ENCODE results near the gene RGMA. TPM values are rescaled to one million over a fixed set of nuclear protein-coding genes. Genes with fewer than 3 reads are reported as not detected.

RGMA gene
- total RNA-seq, 1 donor from 2014 or later: 21.6 TPM

DNA sequence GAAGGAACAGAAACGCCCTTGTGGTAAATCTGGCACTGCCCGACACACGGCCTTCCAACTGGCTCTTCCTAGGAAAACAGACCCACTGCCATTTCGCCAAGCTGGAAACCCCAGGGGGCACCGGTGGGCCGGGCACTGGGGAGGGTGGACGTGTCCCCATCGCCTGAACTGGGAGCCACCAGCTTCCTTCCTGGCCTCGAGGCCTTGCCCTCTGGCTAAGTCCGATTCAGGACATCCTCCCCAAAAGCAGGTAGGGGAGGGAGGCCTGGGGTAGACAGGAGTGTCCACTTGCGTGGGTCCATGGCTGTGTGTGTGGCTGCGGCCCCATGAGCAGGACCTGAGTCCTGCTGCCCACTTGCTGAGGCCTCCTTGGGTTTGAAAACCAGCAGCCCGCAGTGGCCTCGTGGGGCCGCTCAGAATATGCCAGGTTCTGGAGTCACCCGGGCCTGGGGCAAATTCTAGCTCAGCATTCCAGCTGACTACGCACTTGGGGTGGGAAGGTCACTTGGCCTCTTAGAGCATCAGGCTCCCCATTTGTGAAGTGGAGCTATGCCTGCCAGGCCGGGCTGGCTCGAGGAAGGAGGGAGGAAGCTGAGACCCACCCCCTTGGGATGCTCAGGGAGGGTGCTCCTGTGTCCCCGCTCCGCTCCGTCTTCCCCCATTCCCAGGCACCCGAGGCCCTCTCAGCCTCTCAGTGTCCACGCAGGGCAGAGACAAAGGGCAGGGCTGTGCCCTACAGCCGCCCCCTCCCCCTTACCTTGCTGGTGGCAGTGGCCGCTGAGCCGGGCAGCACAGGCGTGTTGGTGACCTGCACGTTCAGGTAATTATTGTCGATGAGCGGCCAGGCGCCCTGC is 37.5 kb downstream of the RGMA start:
- no peaks in the 10 kb centered on the region for H3K9me3 ChIP-seq
- H3K27me3 ChIP-seq: no peaks in the 10 kb centered on the region
- no peak overlapping the region for H3K27ac ChIP-seq
- TF ChIP-seq POLR2AphosphoS5 (IDR thresholded peaks at IDR 0.05; ENCODE audit: insufficient read depth in 1 of 2, low read depth in 1 of 2) (no peak), POLR2A (IDR thresholded peaks at IDR 0.05) (no peak)
- TF ChIP-seq, protein P1, sequence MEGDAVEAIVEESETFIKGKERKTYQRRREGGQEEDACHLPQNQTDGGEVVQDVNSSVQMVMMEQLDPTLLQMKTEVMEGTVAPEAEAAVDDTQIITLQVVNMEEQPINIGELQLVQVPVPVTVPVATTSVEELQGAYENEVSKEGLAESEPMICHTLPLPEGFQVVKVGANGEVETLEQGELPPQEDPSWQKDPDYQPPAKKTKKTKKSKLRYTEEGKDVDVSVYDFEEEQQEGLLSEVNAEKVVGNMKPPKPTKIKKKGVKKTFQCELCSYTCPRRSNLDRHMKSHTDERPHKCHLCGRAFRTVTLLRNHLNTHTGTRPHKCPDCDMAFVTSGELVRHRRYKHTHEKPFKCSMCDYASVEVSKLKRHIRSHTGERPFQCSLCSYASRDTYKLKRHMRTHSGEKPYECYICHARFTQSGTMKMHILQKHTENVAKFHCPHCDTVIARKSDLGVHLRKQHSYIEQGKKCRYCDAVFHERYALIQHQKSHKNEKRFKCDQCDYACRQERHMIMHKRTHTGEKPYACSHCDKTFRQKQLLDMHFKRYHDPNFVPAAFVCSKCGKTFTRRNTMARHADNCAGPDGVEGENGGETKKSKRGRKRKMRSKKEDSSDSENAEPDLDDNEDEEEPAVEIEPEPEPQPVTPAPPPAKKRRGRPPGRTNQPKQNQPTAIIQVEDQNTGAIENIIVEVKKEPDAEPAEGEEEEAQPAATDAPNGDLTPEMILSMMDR (IDR thresholded peaks at IDR 0.05): no peak
- no peak overlapping the region for H3K4me3 ChIP-seq
- intact Hi-C loops (cut with DNase I): no loop called here
- peaks cover 42% of the 10 kb centered on the region for H3K4me1 ChIP-seq
- no peak for DNase-seq (ENCODE audit: extremely low spot score in 2 of 2)
- H3K36me3 ChIP-seq: peaks cover 0 to 31% of the 10 kb centered on the region in 2 donors

DNA sequence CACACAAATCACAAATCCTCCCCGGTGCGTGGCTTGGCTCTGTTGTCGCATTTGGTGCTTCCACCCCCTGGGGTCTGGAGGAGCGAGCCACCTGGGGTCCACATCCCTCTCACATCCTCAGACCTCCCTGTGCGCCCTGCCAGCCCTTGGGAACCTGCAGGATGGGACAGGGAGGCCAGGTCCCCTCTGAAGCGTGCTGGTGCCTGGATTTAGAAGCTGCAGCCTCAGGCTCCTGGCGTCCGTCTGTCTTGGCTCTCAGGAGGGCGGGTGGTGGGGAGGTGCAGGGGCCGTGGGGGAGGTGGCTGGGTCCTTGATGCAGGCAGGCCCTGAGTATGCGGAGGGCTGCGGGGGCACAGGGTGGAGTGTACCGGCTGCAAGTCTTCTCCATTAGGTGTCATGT is 38.4 kb downstream of the RGMA start:
- Histone ChIP-seq H3K4me1 (peaks cover 36% of the 10 kb centered on the region), H3K9me3 (no peaks in the 10 kb centered on the region), H3K36me3 (peaks cover 0 to 38% of the 10 kb centered on the region in 2 donors), H3K4me3 (no peak overlapping the region), H3K27ac (no peak overlapping the region), H3K27me3 (no peaks in the 10 kb centered on the region)
- no peak for DNase-seq (ENCODE audit: extremely low spot score in 2 of 2)
- no peak for TF ChIP-seq POLR2A (IDR thresholded peaks at IDR 0.05)
- TF ChIP-seq POLR2AphosphoS5 (IDR thresholded peaks at IDR 0.05; ENCODE audit: insufficient read depth in 1 of 2, low read depth in 1 of 2): no peak
- TF ChIP-seq, protein P1 (IDR thresholded peaks at IDR 0.05): no peak
- intact Hi-C loops (cut with DNase I): no loop called here

DNA sequence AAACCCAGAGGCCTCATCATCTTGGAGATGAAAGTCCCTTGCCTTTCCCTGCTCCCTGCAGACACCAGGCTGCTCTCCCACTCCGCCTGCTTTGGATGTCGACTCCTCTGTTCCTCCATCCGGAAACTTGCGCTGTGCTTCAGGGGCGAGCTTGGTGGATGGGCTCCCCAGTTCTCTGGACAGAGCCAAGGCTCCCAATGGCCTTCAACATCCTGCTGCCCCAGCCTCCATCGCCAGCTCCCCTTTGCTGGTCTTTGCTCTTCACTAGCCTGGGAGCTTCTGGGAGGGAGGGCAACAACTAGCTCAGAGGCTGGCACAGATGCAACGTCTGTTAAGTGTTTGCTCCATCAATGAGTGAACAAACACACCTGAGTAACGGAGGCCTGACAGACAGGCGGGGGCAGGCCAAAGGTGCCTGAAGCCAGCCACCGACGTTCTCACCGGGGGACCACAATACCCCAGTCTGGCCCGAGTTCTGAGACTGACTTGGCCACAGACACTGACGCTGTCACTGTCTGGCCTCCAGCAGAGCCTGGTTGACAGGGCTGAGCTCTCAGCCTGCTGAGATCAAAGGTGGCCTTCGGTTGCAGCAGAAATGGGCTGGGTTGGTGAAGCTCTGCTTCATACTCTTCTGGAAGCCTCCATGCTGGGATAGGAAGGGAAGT is 39.0 kb downstream of the RGMA start:
- Histone ChIP-seq H3K27me3 (no peaks in the 10 kb centered on the region), H3K9me3 (no peaks in the 10 kb centered on the region), H3K4me1 (peaks cover 31% of the 10 kb centered on the region), H3K4me3 (no peak overlapping the region), H3K36me3 (peaks cover 0 to 44% of the 10 kb centered on the region in 2 donors), H3K27ac (no peak overlapping the region)
- DNase-seq (ENCODE audit: extremely low spot score in 2 of 2): no peak
- intact Hi-C loops (cut with DNase I): no loop called here
- TF ChIP-seq, protein P1 (IDR thresholded peaks at IDR 0.05): no peak

DNA sequence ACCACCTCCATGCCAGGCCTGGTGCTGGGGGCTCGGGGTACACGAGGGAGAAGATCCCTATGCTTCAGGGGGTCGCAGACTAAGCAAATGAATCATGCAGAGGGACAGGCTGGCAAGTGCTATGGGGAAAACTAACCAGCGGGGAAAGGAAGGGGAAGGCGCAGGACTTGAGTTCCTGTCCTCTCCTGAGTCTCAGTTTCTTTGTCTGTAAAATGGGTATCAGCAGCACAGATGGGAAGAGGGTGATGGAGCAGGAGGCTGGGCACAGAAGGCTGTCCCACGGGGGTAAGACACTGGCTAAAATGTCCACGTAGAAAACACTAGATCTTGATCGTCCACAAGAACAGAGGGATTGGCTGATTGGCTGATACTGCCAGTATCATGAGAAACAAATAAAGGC is 39.8 kb downstream of the RGMA start:
- peaks cover 0 to 52% of the 10 kb centered on the region in 2 donors for H3K36me3 ChIP-seq
- no peaks in the 10 kb centered on the region for H3K27me3 ChIP-seq
- no peak for DNase-seq (ENCODE audit: extremely low spot score in 2 of 2)
- intact Hi-C loops (cut with DNase I): no loop called here
- peaks cover 31% of the 10 kb centered on the region for H3K4me1 ChIP-seq
- TF ChIP-seq POLR2AphosphoS5 (IDR thresholded peaks at IDR 0.05; ENCODE audit: insufficient read depth in 1 of 2, low read depth in 1 of 2) (no peak), POLR2A (IDR thresholded peaks at IDR 0.05) (no peak)
- H3K27ac ChIP-seq: no peak overlapping the region
- H3K9me3 ChIP-seq: no peaks in the 10 kb centered on the region
- H3K4me3 ChIP-seq: no peak overlapping the region

DNA sequence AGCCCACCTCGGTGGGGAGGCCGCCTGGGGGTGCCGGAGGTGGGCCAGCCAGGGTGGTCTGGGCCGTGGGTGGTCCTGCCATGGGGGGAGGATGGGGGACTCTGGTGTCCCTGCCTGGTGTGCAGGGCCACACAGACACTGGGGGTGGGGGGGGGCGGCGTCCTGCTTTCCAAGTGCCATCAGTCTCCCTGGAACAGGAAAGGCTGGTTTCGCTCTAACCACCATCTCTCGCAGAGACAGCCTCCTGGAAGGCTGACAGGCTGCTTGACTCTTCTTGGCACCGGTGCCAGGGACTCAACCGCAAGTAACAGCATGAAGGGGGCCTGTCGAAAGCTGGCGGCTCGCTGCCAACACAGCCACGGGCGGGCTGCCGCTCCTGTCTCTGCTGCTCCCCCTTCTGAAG is 40.3 kb downstream of the RGMA start:
- DNase-seq (ENCODE audit: extremely low spot score in 2 of 2): no peak
- Histone ChIP-seq H3K36me3 (peaks cover 0 to 53% of the 10 kb centered on the region in 2 donors), H3K4me3 (no peak overlapping the region), H3K27me3 (no peaks in the 10 kb centered on the region), H3K4me1 (peaks cover 31% of the 10 kb centered on the region), H3K9me3 (no peaks in the 10 kb centered on the region), H3K27ac (no peak overlapping the region)
- TF ChIP-seq POLR2AphosphoS5 (IDR thresholded peaks at IDR 0.05; ENCODE audit: insufficient read depth in 1 of 2, low read depth in 1 of 2) (no peak), POLR2A (IDR thresholded peaks at IDR 0.05) (no peak)
- TF ChIP-seq, protein P1 (IDR thresholded peaks at IDR 0.05): no peak
- intact Hi-C loops (cut with DNase I): no loop called here

All from vagina (tissue), 2 donors.